Epithelial cell of proximal tubule (primary cell): Measurements from ENCODE around the gene PBLD. TPM values are rescaled to one million over a fixed set of nuclear protein-coding genes. Genes with fewer than 3 reads are reported as not detected.

ENCODE experiments used
- DNase-seq: peaks from one replicate; pipeline ENCODE4 v3.0.0-alpha.2; 2011; ENCODE audit warnings: low read depth
- H3K4me3 ChIP-seq: 2 replicates; pipeline ENCODE4 v1.5.1; 2011; ENCODE audit warnings: low read depth, mild to moderate bottlenecking, low read length
- CTCF ChIP-seq: conservative IDR thresholded peaks from 2 replicates; pipeline ENCODE4 v1.5.1; 2012; ENCODE audit warnings: low read depth, mild to moderate bottlenecking, low read length
- total RNA-seq: library from RNA; depleted of rRNA; stranded (reverse); fragments of >200 nt; gene quantifications from 2 replicates; pipeline ENCODE4 v1.2.3, GENCODE V29; 2015

Gene PBLD
- total RNA-seq, 1 donor from 2014 or later = 1.7 TPM

- no peak overlapping the region for H3K4me3 ChIP-seq
- TF ChIP-seq CTCF = no peak
Measured at GRCh38 chr10:68340358-68341080, 7.8 kb upstream of the PBLD start.

GRCh38 chr10:68336754-68337351 is 4.1 kb upstream of the PBLD start:
- DNase-seq = no peak
- H3K4me3 ChIP-seq = no peak overlapping the region
- no peak for TF ChIP-seq CTCF

More at GRCh38 chr10:68340358-68341080, 7.8 kb upstream of the PBLD start:
- no peak for DNase-seq

- no peak for TF ChIP-seq CTCF
- H3K4me3 ChIP-seq = peak overlapping the region; percentile 78
- no peak for DNase-seq
Measured at GRCh38 chr10:68334672-68335467, 2.1 kb upstream of the PBLD start.

GRCh38 chr10:68333440-68334431 is 1.0 kb upstream of the PBLD start:
- TF ChIP-seq CTCF = no peak
- H3K4me3 ChIP-seq = peak overlapping the region; percentile 78
- DNase-seq = no peak

- DNase-seq = peak; percentile 71
- no peak for TF ChIP-seq CTCF
- H3K4me3 ChIP-seq = peak overlapping the region; percentile 78
Measured at GRCh38 chr10:68333058-68333395, 299 bp upstream of the PBLD start.
